GM12878 (cell line): Measurements from ENCODE around the gene CYB5R2. TPM values are rescaled to one million over a fixed set of nuclear protein-coding genes. Genes with fewer than 3 reads are reported as not detected.

Experiments used
- ATAC-seq: fragments of 200-7000 bp; cut with Tn5 transposase; 3 replicates; pipeline ENCODE4 v1.9.1; 2020; ENCODE audit warnings: mild to moderate bottlenecking, moderate library complexity
- BruUV-seq: library from RNA; stranded (reverse); fragments of 400-500 nt; replicated peaks from 2 replicates; lab custom pipeline; 2021; lab: Mats Ljungman, UMichigan
- CTCF ChIA-PET: fragments of 300-600 bp; sonication (Branson Sonifier 250); formaldehyde crosslinking; extraction: SDS; loops from one replicate; lab custom pipeline; 2021; ENCODE audit warnings: inconsistent platforms; lab: Yijun Ruan, JAX
- POLR2A ChIA-PET: fragments of 350-600 bp; formaldehyde crosslinking; extraction: SDS; loops from one replicate; lab custom pipeline; 2021; ENCODE audit warnings: inconsistent platforms; lab: Charles Lee
- RAD21 ChIA-PET: fragments of 300-600 bp; sonication (Branson Sonifier 250); formaldehyde crosslinking; loops from one replicate; lab custom pipeline; 2023; ENCODE audit warnings: antibody characterized with exemption; ENCODE audit not compliant: unreplicated experiment; lab: Charles Lee
- SMC1A ChIA-PET: fragments of 300-600 bp; sonication (Branson Sonifier 250); formaldehyde crosslinking; loops from one replicate; lab custom pipeline; 2023; ENCODE audit not compliant: unreplicated experiment, uncharacterized antibody; lab: Charles Lee
- DNase-seq: peaks from one replicate; pipeline ENCODE4 v3.0.0-alpha.2; 2011; ENCODE audit warnings: low read depth, low spot score
- FAIRE-seq: peaks from 3 replicates; lab custom pipeline; 2011; peaks lifted over from hg19 to GRCh38; lab: Jason Lieb, UNC
- H2AFZ ChIP-seq: 2 replicates; pipeline ENCODE4 v1.6.0; 2011; ENCODE audit warnings: low read depth, low read length, control low read depth; ENCODE audit not compliant: control insufficient read depth
- H3K27ac ChIP-seq: 2 replicates; pipeline ENCODE4 v1.5.1; 2011; ENCODE audit warnings: control low read depth; ENCODE audit not compliant: control insufficient read depth, insufficient read depth
- H3K27me3 ChIP-seq, 2 experiments: replicated peaks in 1 of 2; 2 replicates each; pipeline versions ENCODE4 v1.6.0 to v1.6.1; 2011; ENCODE audit warnings: low read length in 1 of 2; ENCODE audit not compliant: control insufficient read depth in 2 of 2, insufficient read depth in 2 of 2
- H3K36me3 ChIP-seq, 2 experiments: 2 replicates each; pipeline ENCODE4 v1.5.1; 2011; ENCODE audit warnings: low read length in 1 of 2; ENCODE audit not compliant: control insufficient read depth in 2 of 2, insufficient read depth in 2 of 2
- H3K4me1 ChIP-seq: 2 replicates; pipeline ENCODE4 v1.6.1; 2011; ENCODE audit warnings: mild to moderate bottlenecking, low read length, moderate library complexity, mixed read lengths; ENCODE audit not compliant: control insufficient read depth, insufficient read depth
- H3K4me2 ChIP-seq: 2 replicates; pipeline ENCODE4 v1.6.0; 2011; ENCODE audit warnings: control low read depth; ENCODE audit not compliant: control insufficient read depth, insufficient read depth
- H3K4me3 ChIP-seq: fragments of 200-600 bp; sonication (generic); 2 replicates; pipeline ENCODE4 v1.5.1; 2016
- H3K79me2 ChIP-seq: 2 replicates; pipeline ENCODE4 v1.6.0; 2011; ENCODE audit warnings: low read length; ENCODE audit not compliant: control insufficient read depth, insufficient read depth
- H3K9ac ChIP-seq: 2 replicates; pipeline ENCODE4 v1.8.0; 2011; ENCODE audit warnings: low read length, control low read depth, mixed read lengths; ENCODE audit not compliant: control insufficient read depth, insufficient read depth
- H3K9me3 ChIP-seq: replicated peaks from 3 replicates; pipeline ENCODE4 v1.5.1; 2011; ENCODE audit warnings: mild to moderate bottlenecking, low read length; ENCODE audit not compliant: control insufficient read depth, insufficient read depth
- H4K20me1 ChIP-seq: 2 replicates; pipeline ENCODE4 v1.6.0; 2011; ENCODE audit not compliant: control insufficient read depth, insufficient read depth
- BCL11A ChIP-seq: IDR thresholded peaks from 2 replicates; pipeline ENCODE4 v1.6.1; 2011; ENCODE audit warnings: low read depth, low read length
- BCL3 ChIP-seq: IDR thresholded peaks from 2 replicates; pipeline ENCODE4 v1.6.1; 2011; ENCODE audit warnings: borderline replicate concordance, low read depth, mild to moderate bottlenecking, moderate library complexity, low read length; ENCODE audit not compliant: insufficient read depth, poor library complexity, severe bottlenecking
- CTCF ChIP-seq, 3 experiments: IDR thresholded peaks in 2 of 3; conservative IDR thresholded peaks in 1 of 3; 2 replicates each; pipeline ENCODE4 v1.5.1; 2011; ENCODE audit warnings: low read depth in 3 of 3, low read length in 3 of 3, mild to moderate bottlenecking in 3 of 3, control low read depth in 2 of 3, moderate library complexity in 2 of 3, inconsistent platforms in 1 of 3, mixed read lengths in 1 of 3; ENCODE audit not compliant: control insufficient read depth in 2 of 3, insufficient read depth in 1 of 3; ENCODE audit errors: extremely low read depth in 1 of 3
- HDAC2 ChIP-seq: fragments of 200-600 bp; sonication (generic); IDR thresholded peaks from 2 replicates; pipeline ENCODE4 v1.6.1; 2017
- HDGF ChIP-seq: fragments of 450-650 bp; IDR thresholded peaks from 2 replicates; pipeline ENCODE4 v1.6.1; 2016; ENCODE audit warnings: antibody characterized with exemption
- JUNB ChIP-seq: IDR thresholded peaks from 2 replicates; pipeline ENCODE4 v1.6.1; 2016; ENCODE audit warnings: antibody characterized with exemption, mild to moderate bottlenecking
- NBN ChIP-seq: fragments of 450-650 bp; IDR thresholded peaks from 2 replicates; pipeline ENCODE4 v1.6.1; 2016
- NFYA ChIP-seq: IDR thresholded peaks from 2 replicates; pipeline ENCODE4 v1.6.1; 2011; ENCODE audit warnings: low read depth, mild to moderate bottlenecking, low read length, improper control_type of control experiment, borderline replicate concordance
- SUPT20H ChIP-seq: IDR thresholded peaks from 2 replicates; pipeline ENCODE4 v1.6.1; 2011; ENCODE audit warnings: low read depth, mild to moderate bottlenecking, low read length, moderate library complexity, borderline replicate concordance; ENCODE audit not compliant: control insufficient read depth
- TCF12 ChIP-seq: IDR thresholded peaks from 2 replicates; pipeline ENCODE4 v1.6.1; 2011; ENCODE audit warnings: low read depth, mild to moderate bottlenecking, low read length
- ZNF622 ChIP-seq: fragments of 450-650 bp; IDR thresholded peaks from 2 replicates; pipeline ENCODE4 v1.6.1; 2017; ENCODE audit warnings: mild to moderate bottlenecking, inconsistent platforms
- WGBS: methylation state at CpG from one replicate; pipeline ENCODE4 v1.1.6; 2016; ENCODE audit warnings: low lambda C conversion rate; ENCODE audit not compliant: insufficient replicate concordance, insufficient coverage; ENCODE audit errors: missing lambda C conversion rate; 5-methylcytosine and 5-hydroxymethylcytosine counted together
- in situ Hi-C: fragments of 300-500 bp; cut with MboI; formaldehyde crosslinking; loops from 9 replicates; pipeline ENCODE4 v1.14.3; 2018; ENCODE audit warnings: mixed read lengths
- intact Hi-C: fragments of 100-400 bp; cut with micrococcal nuclease; formaldehyde crosslinking; loops from one replicate; pipeline ENCODE4 v1.14.2; 2022; ENCODE audit not compliant: unreplicated experiment
- polyA plus RNA-seq, 11 experiments: library from polyadenylated mRNA; depleted of rRNA in 4 of 11; unstranded in 6 of 11; stranded (reverse) in 5 of 11; fragments of >200 nt; fragmentation: Nextera tagmentation in 4 of 11; fragmentation: Illumina TruSeq in 1 of 11; extraction: Ambion mirVana in 4 of 11; extraction: Trizol in 1 of 11; gene quantifications; 1 replicate in 1 of 11; 2 replicates in 10 of 11; pipeline versions ENCODE4 v1.2.1 to v1.2.3, GENCODE V29; 2011 to 2016; ENCODE audit warnings: inconsistent platforms in 2 of 11, missing spikeins in 2 of 11, low read depth in 1 of 11
- total RNA-seq, 4 experiments: library from RNA; depleted of rRNA in 3 of 4; stranded (reverse); fragments of >200 nt in 3 of 4; fragmentation: Illumina TruSeq in 1 of 4; extraction: Trizol in 1 of 4; gene quantifications; 2 replicates each; pipeline versions ENCODE4 v1.2.1 to v1.2.3, GENCODE V29; 2013 to 2021
- TF ChIP-seq, protein P1 (sequence below): fragments of 450-650 bp; formaldehyde crosslinking; IDR thresholded peaks from 2 replicates; pipeline ENCODE4 v1.5.0; 2022; ENCODE audit warnings: mild to moderate bottlenecking, missing genetic modification characterization
- TF ChIP-seq, protein P2 (sequence below): fragments of 450-650 bp; IDR thresholded peaks from 2 replicates; pipeline ENCODE4 v1.6.1; 2017; ENCODE audit warnings: antibody characterized with exemption, mild to moderate bottlenecking, moderate library complexity

Gene CYB5R2
- total and polyA plus RNA-seq, 10 of the 15 experiments (the other 5 are each of a cell fraction or from before 2014, with no cell fraction given): 21.0 to 111 (median 70.4) TPM

- DNase-seq (no peak), FAIRE-seq (no peak), ATAC-seq (no peak)
- Histone ChIP-seq H3K27ac (no peak overlapping the region), H3K4me3 (no peak overlapping the region), H3K79me2 (no peaks in the 10 kb centered on the region), H3K4me2 (no peak overlapping the region), H3K9me3 (no peaks in the 10 kb centered on the region), H3K4me1 (no peaks in the 10 kb centered on the region), H3K36me3 (no peaks in the 10 kb centered on the region), H3K9ac (no peak overlapping the region), H2AFZ (no peak overlapping the region), H4K20me1 (no peaks in the 10 kb centered on the region), H3K27me3 (peaks cover 0 to 5% of the 10 kb centered on the region in 2 experiments; a peak in 2 of 4 replicates)
- in situ Hi-C loops: loop anchor here (5.0 to 10.0 kb wide), 2 partner anchors 338 to 876 kb away; no protein-coding TSS in a partner anchor
- BruUV-seq: no TSS peak
- ChIA-PET SMC1A (interaction anchor here (0.7 to 3.0 kb wide), 10 partner anchors 14 to 878 kb away, joined by 3 to 12 read pairs (median 3); partner anchors contain the start of genes EIF3F and PPFIBP2), CTCF (interaction anchor here (0.6 to 5.4 kb wide), 16 partner anchors 9 to 593 kb away, joined by 3 to 30 read pairs (median 5); partner anchors contain the start of genes EIF3F and PPFIBP2), POLR2A (no interaction called here), RAD21 (interaction anchor here (1.0 to 1.2 kb wide), 2 partner anchors 408 to 592 kb away, joined by 3 to 5 read pairs; no protein-coding TSS in a partner anchor)
- 12% methylated on average over 6 of the region's 6 CpGs for WGBS
- intact Hi-C loops: loop anchor here (5.0 kb wide), 1 partner anchor 248 kb away; no protein-coding TSS in a partner anchor
- no peak for TF ChIP-seq NBN
- no peak for TF ChIP-seq TCF12
- TF ChIP-seq HDGF: no peak
- TF ChIP-seq HDAC2: no peak
- TF ChIP-seq NFYA: no peak
- TF ChIP-seq, protein P1, sequence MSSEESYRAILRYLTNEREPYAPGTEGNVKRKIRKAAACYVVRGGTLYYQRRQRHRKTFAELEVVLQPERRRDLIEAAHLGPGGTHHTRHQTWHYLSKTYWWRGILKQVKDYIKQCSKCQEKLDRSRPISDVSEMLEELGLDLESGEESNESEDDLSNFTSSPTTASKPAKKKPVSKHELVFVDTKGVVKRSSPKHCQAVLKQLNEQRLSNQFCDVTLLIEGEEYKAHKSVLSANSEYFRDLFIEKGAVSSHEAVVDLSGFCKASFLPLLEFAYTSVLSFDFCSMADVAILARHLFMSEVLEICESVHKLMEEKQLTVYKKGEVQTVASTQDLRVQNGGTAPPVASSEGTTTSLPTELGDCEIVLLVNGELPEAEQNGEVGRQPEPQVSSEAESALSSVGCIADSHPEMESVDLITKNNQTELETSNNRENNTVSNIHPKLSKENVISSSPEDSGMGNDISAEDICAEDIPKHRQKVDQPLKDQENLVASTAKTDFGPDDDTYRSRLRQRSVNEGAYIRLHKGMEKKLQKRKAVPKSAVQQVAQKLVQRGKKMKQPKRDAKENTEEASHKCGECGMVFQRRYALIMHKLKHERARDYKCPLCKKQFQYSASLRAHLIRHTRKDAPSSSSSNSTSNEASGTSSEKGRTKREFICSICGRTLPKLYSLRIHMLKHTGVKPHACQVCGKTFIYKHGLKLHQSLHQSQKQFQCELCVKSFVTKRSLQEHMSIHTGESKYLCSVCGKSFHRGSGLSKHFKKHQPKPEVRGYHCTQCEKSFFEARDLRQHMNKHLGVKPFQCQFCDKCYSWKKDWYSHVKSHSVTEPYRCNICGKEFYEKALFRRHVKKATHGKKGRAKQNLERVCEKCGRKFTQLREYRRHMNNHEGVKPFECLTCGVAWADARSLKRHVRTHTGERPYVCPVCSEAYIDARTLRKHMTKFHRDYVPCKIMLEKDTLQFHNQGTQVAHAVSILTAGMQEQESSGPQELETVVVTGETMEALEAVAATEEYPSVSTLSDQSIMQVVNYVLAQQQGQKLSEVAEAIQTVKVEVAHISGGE (CRISPR knock-in tag): no peak
- TF ChIP-seq BCL3: no peak
- TF ChIP-seq, protein P2, sequence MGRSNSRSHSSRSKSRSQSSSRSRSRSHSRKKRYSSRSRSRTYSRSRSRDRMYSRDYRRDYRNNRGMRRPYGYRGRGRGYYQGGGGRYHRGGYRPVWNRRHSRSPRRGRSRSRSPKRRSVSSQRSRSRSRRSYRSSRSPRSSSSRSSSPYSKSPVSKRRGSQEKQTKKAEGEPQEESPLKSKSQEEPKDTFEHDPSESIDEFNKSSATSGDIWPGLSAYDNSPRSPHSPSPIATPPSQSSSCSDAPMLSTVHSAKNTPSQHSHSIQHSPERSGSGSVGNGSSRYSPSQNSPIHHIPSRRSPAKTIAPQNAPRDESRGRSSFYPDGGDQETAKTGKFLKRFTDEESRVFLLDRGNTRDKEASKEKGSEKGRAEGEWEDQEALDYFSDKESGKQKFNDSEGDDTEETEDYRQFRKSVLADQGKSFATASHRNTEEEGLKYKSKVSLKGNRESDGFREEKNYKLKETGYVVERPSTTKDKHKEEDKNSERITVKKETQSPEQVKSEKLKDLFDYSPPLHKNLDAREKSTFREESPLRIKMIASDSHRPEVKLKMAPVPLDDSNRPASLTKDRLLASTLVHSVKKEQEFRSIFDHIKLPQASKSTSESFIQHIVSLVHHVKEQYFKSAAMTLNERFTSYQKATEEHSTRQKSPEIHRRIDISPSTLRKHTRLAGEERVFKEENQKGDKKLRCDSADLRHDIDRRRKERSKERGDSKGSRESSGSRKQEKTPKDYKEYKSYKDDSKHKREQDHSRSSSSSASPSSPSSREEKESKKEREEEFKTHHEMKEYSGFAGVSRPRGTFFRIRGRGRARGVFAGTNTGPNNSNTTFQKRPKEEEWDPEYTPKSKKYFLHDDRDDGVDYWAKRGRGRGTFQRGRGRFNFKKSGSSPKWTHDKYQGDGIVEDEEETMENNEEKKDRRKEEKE: no peak
- TF ChIP-seq BCL11A: no peak
- no peak for TF ChIP-seq ZNF622
- no peak for TF ChIP-seq JUNB
- TF ChIP-seq SUPT20H: no peak
- no peak for TF ChIP-seq CTCF (IDR thresholded peaks at IDR 0.05 in 2 of 3, conservative IDR thresholded peaks at IDR 0.05 in 1 of 3; ENCODE audit: control insufficient read depth in 2 of 3, extremely low read depth in 1 of 3, insufficient read depth in 1 of 3, low read depth in 3 of 3, low read length in 3 of 3)
Observed at GRCh38 chr11:7690648-7691047, 17.3 kb upstream of the CYB5R2 start.
